Measurements from ENCODE around the gene CTNNA2. TPM values are rescaled to one million over a fixed set of nuclear protein-coding genes. Genes with fewer than 3 reads are reported as not detected.
A peak's percentile ranks its signal among the peaks of the same experiment; 100 is the strongest.

The CTNNA2 gene
- total RNA-seq, 1 experiment from 2014 or later, result 0.02 TPM

- DNase-seq (ENCODE audit: low read depth), result no peak
These were observed 198.2 kb downstream of the CTNNA2 start for GRCh38 chr2:79711098-79711497.

- peak; percentile 13 for DNase-seq (ENCODE audit: low read depth)
These were observed 200.4 kb downstream of the CTNNA2 start for GRCh38 chr2:79713131-79713785.

GRCh38 chr2:79714283-79714682 is 201.4 kb downstream of the CTNNA2 start:
- no peak for DNase-seq (ENCODE audit: low read depth)

- DNase-seq (ENCODE audit: low read depth), result no peak
These were observed 202.5 kb downstream of the CTNNA2 start for GRCh38 chr2:79715338-79715737.

GRCh38 chr2:79716266-79716665 is 203.4 kb downstream of the CTNNA2 start:
- no peak for DNase-seq (ENCODE audit: low read depth)

- DNase-seq (ENCODE audit: low read depth), result peak; percentile 91
These were observed 204.6 kb downstream of the CTNNA2 start for GRCh38 chr2:79717364-79718007.

- DNase-seq (ENCODE audit: low read depth), result no peak
These were observed 208.2 kb downstream of the CTNNA2 start for GRCh38 chr2:79721061-79721460.

- DNase-seq (ENCODE audit: low read depth), result no peak
These were observed 209.1 kb downstream of the CTNNA2 start for GRCh38 chr2:79721966-79722365.

- DNase-seq (ENCODE audit: low read depth), result peak; percentile 88
These were observed 211.0 kb downstream of the CTNNA2 start for GRCh38 chr2:79723830-79724229.

GRCh38 chr2:79729532-79729931 is 216.7 kb downstream of the CTNNA2 start:
- no peak for DNase-seq (ENCODE audit: low read depth)

GRCh38 chr2:79734518-79734917 is 221.7 kb downstream of the CTNNA2 start:
- DNase-seq (ENCODE audit: low read depth), result no peak

- DNase-seq (ENCODE audit: low read depth), result no peak
These were observed 228.1 kb downstream of the CTNNA2 start for GRCh38 chr2:79740879-79741443.

GRCh38 chr2:79750321-79750720 is 237.5 kb downstream of the CTNNA2 start:
- DNase-seq (ENCODE audit: low read depth), result no peak

GRCh38 chr2:79757526-79757925 is 244.7 kb downstream of the CTNNA2 start:
- DNase-seq (ENCODE audit: low read depth), result no peak

GRCh38 chr2:79758042-79758441 is 245.2 kb downstream of the CTNNA2 start:
- DNase-seq (ENCODE audit: low read depth), result no peak

- DNase-seq (ENCODE audit: low read depth), result no peak
These were observed 246.0 kb downstream of the CTNNA2 start for GRCh38 chr2:79758749-79759282.

GRCh38 chr2:79770926-79771325 is 258.1 kb downstream of the CTNNA2 start:
- no peak for DNase-seq (ENCODE audit: low read depth)

- DNase-seq (ENCODE audit: low read depth), result no peak
These were observed 258.6 kb downstream of the CTNNA2 start for GRCh38 chr2:79771493-79771892.

GRCh38 chr2:79774016-79774415 is 261.2 kb downstream of the CTNNA2 start:
- no peak for DNase-seq (ENCODE audit: low read depth)

- DNase-seq (ENCODE audit: low read depth), result no peak
These were observed 263.6 kb downstream of the CTNNA2 start for GRCh38 chr2:79776461-79776860.

GRCh38 chr2:79780781-79781180 is 267.9 kb downstream of the CTNNA2 start:
- DNase-seq (ENCODE audit: low read depth), result no peak

GRCh38 chr2:79782576-79783452 is 270.0 kb downstream of the CTNNA2 start:
- no peak for DNase-seq (ENCODE audit: low read depth)

Data from M059J (cell line).